Thymus (tissue), 11 donors: ENCODE results near the gene COL23A1. TPM values are rescaled to one million over a fixed set of nuclear protein-coding genes. Genes with fewer than 3 reads are reported as not detected.

Experiments
- DNase-seq, 9 donors: peaks; one replicate each; pipeline ENCODE4 v3.0.0-alpha.2; 2013; ENCODE audit warnings: low spot score in 9 of 9, low read depth in 6 of 9, missing footprints in 1 of 9
- H3K27ac ChIP-seq, 2 donors: one replicate each; pipeline ENCODE4 v1.5.1; 2013; ENCODE audit warnings: control low read depth in 1 of 2, low read depth in 1 of 2, low read length in 1 of 2, mild to moderate bottlenecking in 1 of 2, moderate library complexity in 1 of 2
- H3K27me3 ChIP-seq, 2 donors: one replicate each; pipeline ENCODE4 v1.5.1; 2013; ENCODE audit warnings: low read length in 1 of 2; ENCODE audit not compliant: control insufficient read depth in 2 of 2, insufficient read depth in 1 of 2
- H3K36me3 ChIP-seq, 2 donors: one replicate each; pipeline ENCODE4 v1.5.1; 2013; ENCODE audit warnings: low read length in 1 of 2, mild to moderate bottlenecking in 1 of 2, moderate library complexity in 1 of 2; ENCODE audit not compliant: control insufficient read depth in 2 of 2, insufficient read depth in 2 of 2
- H3K4me1 ChIP-seq, 2 donors: one replicate each; pipeline ENCODE4 v1.5.1; 2013; ENCODE audit warnings: low read length in 2 of 2; ENCODE audit not compliant: control insufficient read depth in 2 of 2, insufficient read depth in 2 of 2
- H3K4me3 ChIP-seq, 2 donors: one replicate each; pipeline ENCODE4 v1.5.1; 2013; ENCODE audit warnings: low read length in 2 of 2, control low read depth in 1 of 2, mild to moderate bottlenecking in 1 of 2
- H3K9me3 ChIP-seq, 2 donors: one replicate each; pipeline ENCODE4 v1.5.1; 2013; ENCODE audit warnings: low read length in 1 of 2, mild to moderate bottlenecking in 1 of 2; ENCODE audit not compliant: control insufficient read depth in 2 of 2, insufficient read depth in 1 of 2
- WGBS: extraction: QIAGEN DNeasy Blood & Tissue Kit; methylation state at CpG from one replicate; pipeline ENCODE4 v1.1.7; 2013; 5-methylcytosine and 5-hydroxymethylcytosine counted together
- polyA plus RNA-seq: library from polyadenylated mRNA; stranded (reverse); fragments of 200-250 nt; gene quantifications from one replicate; pipeline ENCODE4 v1.2.3, GENCODE V29; 2013
- total RNA-seq: library from RNA; stranded (reverse); fragments of 120-200 nt; gene quantifications from one replicate; pipeline ENCODE4 v1.2.4, GENCODE V29; 2013
- donor health status: healthy.

The COL23A1 gene
- total and polyA plus RNA-seq, 2 donors, result 1.5 to 2.6 TPM

DNA sequence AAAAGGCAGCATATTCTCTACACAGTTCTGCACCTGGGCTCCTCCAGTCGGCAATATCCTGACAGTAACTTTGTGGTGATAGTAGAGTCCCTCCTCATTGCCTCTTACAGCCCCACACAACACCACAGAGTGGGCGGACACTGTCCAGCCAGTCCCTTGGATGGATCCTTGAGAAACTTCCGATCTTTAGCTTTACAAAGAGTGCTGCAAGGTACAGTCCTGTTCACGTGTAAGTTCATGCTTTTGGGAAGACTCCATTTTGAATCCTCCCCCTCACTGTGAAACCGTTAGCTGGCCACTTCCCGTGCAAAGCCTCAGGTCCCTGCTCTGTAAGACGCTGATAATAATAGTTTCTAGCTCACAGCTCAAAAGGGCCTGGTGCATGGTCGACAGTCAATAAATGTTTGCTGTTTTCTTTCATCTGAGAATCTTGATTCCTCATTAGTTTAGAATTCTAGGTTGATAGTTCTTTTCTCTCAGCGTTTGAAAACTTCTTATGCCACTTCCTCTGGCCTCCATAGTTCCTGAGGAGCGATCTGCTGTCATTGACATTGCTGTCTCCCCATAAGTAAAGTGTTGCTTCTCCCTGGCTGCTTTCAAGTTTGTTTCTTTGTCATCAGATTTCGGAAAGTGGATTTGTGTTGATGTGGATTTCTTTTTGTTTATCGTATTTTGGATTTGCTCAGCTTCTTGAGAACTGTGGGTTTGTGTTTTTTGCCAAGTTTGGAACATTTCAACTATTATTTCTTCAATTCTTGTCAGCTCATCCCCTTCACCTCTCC lies 82.9 kb downstream of the COL23A1 start:
- 95% methylated on average over 12 of the region's 12 CpGs for WGBS
- Histone ChIP-seq H3K4me3 (no peak overlapping the region), H3K27me3 (peaks cover 0 to 3% of the 10 kb centered on the region in 2 donors), H3K27ac (no peak overlapping the region), H3K9me3 (no peaks in the 10 kb centered on the region), H3K4me1 (no peaks in the 10 kb centered on the region), H3K36me3 (no peaks in the 10 kb centered on the region)
- DNase-seq, result no peak

GRCh38 chr5:178505639-178506407 lies 84.4 kb downstream of the COL23A1 start:
- Histone ChIP-seq H3K9me3 (peaks cover 0 to 5% of the 10 kb centered on the region in 2 donors), H3K4me3 (no peak overlapping the region), H3K27me3 (no peaks in the 10 kb centered on the region), H3K27ac (no peak overlapping the region), H3K4me1 (no peaks in the 10 kb centered on the region), H3K36me3 (no peaks in the 10 kb centered on the region)
- DNase-seq, result no peak
- WGBS, result 93% methylated on average over 13 of the region's 13 CpGs

DNA sequence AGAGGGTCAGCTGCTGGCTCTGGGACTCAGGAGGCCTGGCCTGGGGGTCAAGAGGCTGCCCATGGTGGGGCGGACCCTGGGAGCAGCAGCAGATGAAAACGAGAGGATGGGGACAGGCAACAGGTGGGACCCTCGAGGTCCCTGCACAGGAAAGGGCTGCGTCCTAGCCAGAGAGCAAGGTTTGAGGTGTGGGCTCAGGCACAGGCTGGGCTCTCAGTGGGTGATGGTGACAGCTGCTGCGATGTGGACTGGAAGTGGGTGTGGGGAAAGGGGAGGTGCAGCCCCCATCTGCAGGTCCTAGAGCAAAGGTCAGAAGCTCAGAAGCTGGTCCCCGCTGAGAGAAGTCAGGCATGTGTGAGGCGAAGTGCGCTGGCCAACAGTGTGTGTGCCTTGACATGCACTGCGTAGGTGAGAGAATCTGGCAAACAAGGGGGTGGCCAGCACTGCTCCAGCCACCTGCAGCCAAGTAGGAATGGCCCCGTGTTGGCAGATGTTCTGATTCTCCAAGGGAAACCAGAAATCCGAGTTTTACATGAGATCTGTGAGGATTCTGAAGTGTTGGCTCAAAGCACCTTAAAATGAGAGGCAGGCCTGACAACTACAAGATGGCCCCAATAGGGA lies 85.7 kb downstream of the COL23A1 start:
- 92% methylated on average over 11 of the region's 11 CpGs for WGBS
- no peak for DNase-seq

GRCh38 chr5:178502401-178503100 lies 87.6 kb downstream of the COL23A1 start:
- WGBS, result 93% methylated on average over 21 of the region's 21 CpGs
- Histone ChIP-seq H3K27me3 (no peaks in the 10 kb centered on the region), H3K9me3 (peaks cover 0 to 5% of the 10 kb centered on the region in 2 donors), H3K4me1 (no peaks in the 10 kb centered on the region), H3K36me3 (no peaks in the 10 kb centered on the region), H3K27ac (no peak overlapping the region), H3K4me3 (no peak overlapping the region)
- DNase-seq, result no peak

More for the DNA sequence above, 85.7 kb downstream of the COL23A1 start:
- H3K4me3 ChIP-seq, result no peak overlapping the region
- H3K9me3 ChIP-seq, result peaks cover 0 to 5% of the 10 kb centered on the region in 2 donors
- no peaks in the 10 kb centered on the region for H3K27me3 ChIP-seq
- no peak overlapping the region for H3K27ac ChIP-seq
- H3K36me3 ChIP-seq, result no peaks in the 10 kb centered on the region
- no peaks in the 10 kb centered on the region for H3K4me1 ChIP-seq

DNA sequence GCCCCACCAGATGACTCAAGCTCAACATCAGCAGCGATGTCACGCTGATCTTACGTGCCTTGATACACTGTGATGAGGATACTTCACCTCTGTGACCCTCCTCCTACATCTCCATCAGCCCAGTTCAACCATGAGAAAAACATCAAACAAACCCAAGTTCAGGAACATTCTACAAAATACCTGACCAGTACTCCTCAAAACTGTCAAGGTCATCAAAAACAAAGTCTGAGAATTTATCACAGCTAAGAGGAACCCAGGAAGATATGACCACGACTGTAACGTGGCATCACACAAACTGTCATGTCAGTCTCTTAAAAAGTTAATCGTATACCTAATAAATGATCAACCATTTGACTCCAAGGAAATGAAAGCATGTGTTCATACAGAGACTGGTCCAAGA lies 90.8 kb downstream of the COL23A1 start:
- Histone ChIP-seq H3K4me1 (no peaks in the 10 kb centered on the region), H3K27me3 (no peaks in the 10 kb centered on the region), H3K9me3 (peaks cover 0 to 5% of the 10 kb centered on the region in 2 donors), H3K36me3 (no peaks in the 10 kb centered on the region), H3K27ac (no peak overlapping the region), H3K4me3 (no peak overlapping the region)
- no peak for DNase-seq
- 89% methylated on average over 6 of the region's 6 CpGs for WGBS

GRCh38 chr5:178496642-178497041 lies 93.6 kb downstream of the COL23A1 start:
- H3K27me3 ChIP-seq, result no peaks in the 10 kb centered on the region
- 98% methylated on average over 1 of the region's 1 CpG for WGBS
- H3K4me1 ChIP-seq, result no peaks in the 10 kb centered on the region
- no peak overlapping the region for H3K4me3 ChIP-seq
- H3K9me3 ChIP-seq, result peaks cover 0 to 9% of the 10 kb centered on the region in 2 donors
- H3K27ac ChIP-seq, result no peak overlapping the region
- no peaks in the 10 kb centered on the region for H3K36me3 ChIP-seq
- DNase-seq, result no peak

- no peaks in the 10 kb centered on the region for H3K36me3 ChIP-seq
- no peak overlapping the region for H3K27ac ChIP-seq
- DNase-seq, result no peak
- H3K9me3 ChIP-seq, result peaks cover 0 to 5% of the 10 kb centered on the region in 2 donors
- H3K27me3 ChIP-seq, result no peaks in the 10 kb centered on the region
- 96% methylated on average over 5 of the region's 5 CpGs for WGBS
- no peaks in the 10 kb centered on the region for H3K4me1 ChIP-seq
- no peak overlapping the region for H3K4me3 ChIP-seq
These were observed 94.0 kb downstream of the COL23A1 start for GRCh38 chr5:178496214-178496613.

DNA sequence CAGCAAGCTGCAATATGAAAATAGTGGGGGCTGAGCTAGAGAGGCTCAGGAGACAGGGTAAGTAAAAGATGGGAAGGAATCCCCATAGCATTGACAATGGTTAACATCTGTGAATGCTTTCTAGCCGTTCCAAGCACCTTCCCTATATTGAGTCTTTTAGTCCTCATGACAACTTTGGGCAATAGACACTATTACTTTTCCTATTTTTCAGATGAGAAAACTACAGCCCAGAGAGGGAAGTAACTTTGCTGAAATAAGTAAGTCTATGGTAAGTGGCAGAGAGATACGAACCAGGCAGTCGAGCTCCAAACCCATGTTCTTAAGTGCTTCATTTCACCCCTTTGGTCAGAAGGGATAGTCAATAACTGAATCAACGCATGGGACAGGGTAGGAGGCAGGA lies 94.5 kb downstream of the COL23A1 start:
- H3K27me3 ChIP-seq, result no peaks in the 10 kb centered on the region

More for the DNA sequence above, 94.5 kb downstream of the COL23A1 start:
- H3K36me3 ChIP-seq, result no peaks in the 10 kb centered on the region
- no peak for DNase-seq
- no peak overlapping the region for H3K4me3 ChIP-seq
- H3K4me1 ChIP-seq, result no peaks in the 10 kb centered on the region
- no peak overlapping the region for H3K27ac ChIP-seq
- peaks cover 0 to 5% of the 10 kb centered on the region in 2 donors for H3K9me3 ChIP-seq
- 95% methylated on average over 4 of the region's 4 CpGs for WGBS
